ENCODE data around the gene PLA2R1.

PLA2R1 gene

GRCh38 chr2:160061533-160061932, 882 bp downstream of the PLA2R1 start:
- TF ChIP-seq ZNF133 (tag by site-specific recombination; IDR thresholded peaks at IDR 0.05): no peak
- TF ChIP-seq ELK4 (IDR thresholded peaks at IDR 0.05; ENCODE audit: borderline replicate concordance, low read depth, low read length): no peak
- TF ChIP-seq ZNF423 (tag by site-specific recombination; IDR thresholded peaks at IDR 0.05): no peak
- ChIA-PET POLR2A (no interaction called here), CTCF (no interaction called here)
- H3K4me1 ChIP-seq (ENCODE audit: control insufficient read depth, insufficient read depth, low read length): peaks cover 4% of the 10 kb centered on the region; the same call in 1 of the 2 replicates
- no peak overlapping the region for H3K4me3 ChIP-seq (ENCODE audit: low read depth, low read length)
- no peaks in the 10 kb centered on the region for H3K36me3 ChIP-seq (ENCODE audit: control insufficient read depth in 2 of 2, insufficient read depth in 1 of 2, low read length in 2 of 2)
- no peak overlapping the region for H3K27ac ChIP-seq (ENCODE audit: extremely low read depth, low read depth, low read length)
- no peaks in the 10 kb centered on the region for H3K9me3 ChIP-seq (ENCODE audit: control insufficient read depth, insufficient read depth, low read depth, low read length)

DNA sequence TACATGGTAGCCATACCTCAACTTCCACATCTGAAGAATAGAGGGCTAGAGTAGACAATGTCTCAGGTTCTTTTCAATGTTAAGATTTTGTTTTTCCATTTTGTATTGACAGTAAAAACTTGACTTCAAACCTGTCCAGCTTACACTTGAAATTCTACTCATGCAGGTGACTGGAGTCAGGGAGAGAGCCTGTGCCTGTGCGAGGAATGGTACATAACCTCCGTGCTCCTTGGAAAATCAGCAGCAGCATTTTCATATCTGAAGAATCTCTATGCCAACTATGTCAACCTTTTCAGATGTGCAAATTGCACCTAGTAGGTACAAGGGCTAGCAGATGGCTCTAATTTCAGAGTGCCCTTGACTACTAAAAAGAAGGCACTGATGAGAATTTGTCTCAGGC, 2.1 kb downstream of the PLA2R1 start:
- no peak overlapping the region for H3K4me3 ChIP-seq (ENCODE audit: low read depth, low read length)
- no peaks in the 10 kb centered on the region for H3K36me3 ChIP-seq (ENCODE audit: control insufficient read depth in 2 of 2, insufficient read depth in 1 of 2, low read length in 2 of 2)
- no peak overlapping the region for H3K27ac ChIP-seq (ENCODE audit: extremely low read depth, low read depth, low read length)
- H3K4me1 ChIP-seq (ENCODE audit: control insufficient read depth, insufficient read depth, low read length): peaks cover 4% of the 10 kb centered on the region; the same call in 1 of the 2 replicates
- POLR2A ChIA-PET: no interaction called here
- TF ChIP-seq ZEB2 (tag by site-specific recombination; IDR thresholded peaks at IDR 0.05): no peak
- no peak for TF ChIP-seq ZNF449 (tag by site-specific recombination; IDR thresholded peaks at IDR 0.05)
- TF ChIP-seq KLF8 (tag by site-specific recombination; IDR thresholded peaks at IDR 0.05): no peak
- TF ChIP-seq ZNF133 (tag by site-specific recombination; IDR thresholded peaks at IDR 0.05): no peak
- no peak for TF ChIP-seq ZNF768 (tag by site-specific recombination; IDR thresholded peaks at IDR 0.05)
- no peak for TF ChIP-seq ZNF830 (tag by site-specific recombination; IDR thresholded peaks at IDR 0.05; ENCODE audit: low read depth)
- no peak for TF ChIP-seq WT1 (tag by site-specific recombination; IDR thresholded peaks at IDR 0.05)
- TF ChIP-seq ZNF624 (tag by site-specific recombination; IDR thresholded peaks at IDR 0.05): no peak
- TF ChIP-seq, protein P1, sequence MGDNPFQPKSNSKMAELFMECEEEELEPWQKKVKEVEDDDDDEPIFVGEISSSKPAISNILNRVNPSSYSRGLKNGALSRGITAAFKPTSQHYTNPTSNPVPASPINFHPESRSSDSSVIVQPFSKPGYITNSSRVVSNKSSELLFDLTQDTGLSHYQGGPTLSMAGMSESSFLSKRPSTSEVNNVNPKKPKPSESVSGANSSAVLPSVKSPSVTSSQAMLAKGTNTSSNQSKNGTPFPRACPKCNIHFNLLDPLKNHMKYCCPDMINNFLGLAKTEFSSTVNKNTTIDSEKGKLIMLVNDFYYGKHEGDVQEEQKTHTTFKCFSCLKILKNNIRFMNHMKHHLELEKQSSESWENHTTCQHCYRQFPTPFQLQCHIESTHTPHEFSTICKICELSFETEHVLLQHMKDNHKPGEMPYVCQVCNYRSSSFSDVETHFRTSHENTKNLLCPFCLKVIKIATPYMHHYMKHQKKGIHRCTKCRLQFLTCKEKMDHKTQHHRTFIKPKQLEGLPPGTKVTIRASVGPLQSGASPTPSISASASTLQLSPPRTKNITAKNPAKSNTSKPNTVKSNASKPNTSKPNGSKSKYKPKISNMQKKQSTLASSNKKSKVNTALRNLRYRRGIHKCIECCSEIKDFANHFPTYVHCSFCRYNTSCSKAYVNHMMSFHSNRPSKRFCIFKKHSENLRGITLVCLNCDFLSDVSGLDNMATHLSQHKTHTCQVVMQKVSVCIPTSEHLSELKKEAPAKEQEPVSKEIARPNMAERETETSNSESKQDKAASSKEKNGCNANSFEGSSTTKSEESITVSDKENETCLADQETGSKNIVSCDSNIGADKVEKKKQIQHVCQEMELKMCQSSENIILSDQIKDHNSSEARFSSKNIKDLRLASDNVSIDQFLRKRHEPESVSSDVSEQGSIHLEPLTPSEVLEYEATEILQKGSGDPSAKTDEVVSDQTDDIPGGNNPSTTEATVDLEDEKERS (tag by site-specific recombination; IDR thresholded peaks at IDR 0.05): no peak
- no peak for TF ChIP-seq ZNF76 (tag by site-specific recombination; IDR thresholded peaks at IDR 0.05; ENCODE audit: borderline replicate concordance, low read depth)
- no peak for TF ChIP-seq ZNF513 (tag by site-specific recombination; IDR thresholded peaks at IDR 0.05)
- no peak for TF ChIP-seq ZNF707 (tag by site-specific recombination; IDR thresholded peaks at IDR 0.05)
- TF ChIP-seq ZNF2 (tag by site-specific recombination; IDR thresholded peaks at IDR 0.05): no peak
- TF ChIP-seq TRIM28 (IDR thresholded peaks at IDR 0.05; ENCODE audit: borderline replicate concordance, low read length): no peak
- TF ChIP-seq ZNF10 (tag by site-specific recombination; IDR thresholded peaks at IDR 0.05): no peak
- no peak for TF ChIP-seq ZNF140 (tag by site-specific recombination; IDR thresholded peaks at IDR 0.05)
- TF ChIP-seq, protein P2, sequence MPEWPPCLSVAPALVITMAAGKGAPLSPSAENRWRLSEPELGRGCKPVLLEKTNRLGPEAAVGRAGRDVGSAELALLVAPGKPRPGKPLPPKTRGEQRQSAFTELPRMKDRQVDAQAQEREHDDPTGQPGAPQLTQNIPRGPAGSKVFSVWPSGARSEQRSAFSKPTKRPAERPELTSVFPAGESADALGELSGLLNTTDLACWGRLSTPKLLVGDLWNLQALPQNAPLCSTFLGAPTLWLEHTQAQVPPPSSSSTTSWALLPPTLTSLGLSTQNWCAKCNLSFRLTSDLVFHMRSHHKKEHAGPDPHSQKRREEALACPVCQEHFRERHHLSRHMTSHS (tag by site-specific recombination; IDR thresholded peaks at IDR 0.05): no peak
- TF ChIP-seq, protein P3, sequence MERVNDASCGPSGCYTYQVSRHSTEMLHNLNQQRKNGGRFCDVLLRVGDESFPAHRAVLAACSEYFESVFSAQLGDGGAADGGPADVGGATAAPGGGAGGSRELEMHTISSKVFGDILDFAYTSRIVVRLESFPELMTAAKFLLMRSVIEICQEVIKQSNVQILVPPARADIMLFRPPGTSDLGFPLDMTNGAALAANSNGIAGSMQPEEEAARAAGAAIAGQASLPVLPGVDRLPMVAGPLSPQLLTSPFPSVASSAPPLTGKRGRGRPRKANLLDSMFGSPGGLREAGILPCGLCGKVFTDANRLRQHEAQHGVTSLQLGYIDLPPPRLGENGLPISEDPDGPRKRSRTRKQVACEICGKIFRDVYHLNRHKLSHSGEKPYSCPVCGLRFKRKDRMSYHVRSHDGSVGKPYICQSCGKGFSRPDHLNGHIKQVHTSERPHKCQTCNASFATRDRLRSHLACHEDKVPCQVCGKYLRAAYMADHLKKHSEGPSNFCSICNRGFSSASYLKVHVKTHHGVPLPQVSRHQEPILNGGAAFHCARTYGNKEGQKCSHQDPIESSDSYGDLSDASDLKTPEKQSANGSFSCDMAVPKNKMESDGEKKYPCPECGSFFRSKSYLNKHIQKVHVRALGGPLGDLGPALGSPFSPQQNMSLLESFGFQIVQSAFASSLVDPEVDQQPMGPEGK (tag by site-specific recombination; IDR thresholded peaks at IDR 0.05): no peak
- no peaks in the 10 kb centered on the region for H3K9me3 ChIP-seq (ENCODE audit: control insufficient read depth, insufficient read depth, low read depth, low read length)
- CTCF ChIA-PET: no interaction called here
